Fibroblast of the conjunctiva (primary cell): ENCODE measurements around the gene DPH1.

Source experiments
- DNase-seq: peaks from one replicate; pipeline ENCODE4 v3.0.0-alpha.2; 2010; ENCODE audit warnings: low read depth

The DPH1 gene

GRCh38 chr17:2027528-2028233, 2.3 kb upstream of the DPH1 start:
- no peak for DNase-seq

DNA sequence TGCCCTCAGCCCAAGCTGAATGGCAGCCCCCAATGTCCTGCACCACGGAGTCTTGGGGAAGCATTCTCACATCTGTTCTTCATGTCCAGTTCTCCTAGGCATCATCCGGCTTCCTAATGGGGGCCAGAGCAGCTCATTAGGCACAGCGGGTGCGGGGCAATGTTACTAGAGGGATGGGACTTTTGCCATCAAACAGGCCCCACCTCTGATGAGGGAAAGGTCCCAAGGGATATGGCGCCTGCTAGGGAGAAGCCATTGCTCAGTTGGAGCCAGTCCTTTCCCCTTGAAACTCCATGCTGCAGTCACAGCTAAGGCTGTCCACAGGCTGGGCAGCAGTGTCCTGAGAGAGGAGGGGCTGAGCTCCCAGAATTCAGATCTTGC, 1.7 kb upstream of the DPH1 start:
- no peak for DNase-seq

DNA sequence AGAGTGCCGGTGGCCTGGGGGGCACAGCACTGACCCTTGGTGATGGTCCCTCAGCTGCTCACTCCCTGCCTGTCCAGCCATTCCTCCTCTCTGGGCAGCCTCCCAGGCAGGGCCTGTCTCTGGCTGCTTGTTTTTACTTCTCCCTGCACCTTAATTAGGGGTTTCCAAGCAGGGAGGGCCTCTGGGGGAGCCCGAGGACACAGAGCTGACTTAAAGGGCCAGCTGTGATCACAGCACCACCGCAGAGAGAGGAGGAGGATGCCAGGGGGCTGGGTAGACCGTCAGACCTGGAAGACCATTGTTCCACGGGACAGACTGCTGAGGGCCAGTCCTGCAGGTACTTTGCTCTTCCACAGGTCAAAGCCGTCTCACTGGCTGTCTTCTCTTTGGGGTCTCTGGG, 1.2 kb upstream of the DPH1 start:
- no peak for DNase-seq

- DNase-seq, result peak; percentile 87
These were observed 818 bp downstream of the DPH1 start for GRCh38 chr17:2030779-2031163.

DNA sequence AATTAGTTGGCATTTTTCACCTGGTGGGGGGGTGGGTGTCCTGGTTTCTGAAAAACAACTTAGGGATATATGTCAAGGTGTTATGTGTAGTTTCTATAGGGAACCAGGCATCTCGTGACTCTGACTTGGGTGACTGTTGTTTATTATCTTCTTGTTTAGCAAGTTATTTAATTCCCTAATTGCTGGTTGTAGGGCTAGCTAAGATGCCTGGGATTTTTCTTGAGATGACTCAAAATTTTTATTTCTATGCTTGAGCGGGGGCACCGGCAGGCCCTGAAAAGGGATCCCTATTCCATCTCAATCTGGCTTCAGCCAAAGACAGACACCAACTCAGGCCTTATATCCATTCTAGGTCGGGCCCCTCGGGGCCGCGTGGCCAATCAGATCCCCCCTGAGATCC, 3.2 kb downstream of the DPH1 start:
- no peak for DNase-seq

DNA sequence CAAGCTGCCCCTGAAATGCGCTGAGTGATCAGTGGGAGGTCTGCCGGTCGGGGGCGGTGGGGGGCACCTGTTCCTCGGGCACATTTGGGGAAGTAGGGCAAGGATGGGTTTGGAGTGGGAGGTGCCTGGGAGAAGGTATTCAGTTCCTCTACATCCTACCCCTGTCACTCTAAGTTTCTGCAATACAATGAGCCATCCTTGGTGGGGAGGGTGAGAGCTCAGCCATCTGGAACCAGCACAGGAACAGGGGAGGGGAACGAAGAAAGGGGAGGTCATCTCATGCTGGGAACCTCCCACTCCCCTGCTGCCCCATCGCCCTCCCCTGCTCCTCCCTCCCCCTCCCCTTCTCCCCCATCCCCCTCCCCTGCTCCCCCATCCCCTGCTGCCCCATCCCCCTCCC, 4.2 kb downstream of the DPH1 start:
- DNase-seq, result no peak

DNA sequence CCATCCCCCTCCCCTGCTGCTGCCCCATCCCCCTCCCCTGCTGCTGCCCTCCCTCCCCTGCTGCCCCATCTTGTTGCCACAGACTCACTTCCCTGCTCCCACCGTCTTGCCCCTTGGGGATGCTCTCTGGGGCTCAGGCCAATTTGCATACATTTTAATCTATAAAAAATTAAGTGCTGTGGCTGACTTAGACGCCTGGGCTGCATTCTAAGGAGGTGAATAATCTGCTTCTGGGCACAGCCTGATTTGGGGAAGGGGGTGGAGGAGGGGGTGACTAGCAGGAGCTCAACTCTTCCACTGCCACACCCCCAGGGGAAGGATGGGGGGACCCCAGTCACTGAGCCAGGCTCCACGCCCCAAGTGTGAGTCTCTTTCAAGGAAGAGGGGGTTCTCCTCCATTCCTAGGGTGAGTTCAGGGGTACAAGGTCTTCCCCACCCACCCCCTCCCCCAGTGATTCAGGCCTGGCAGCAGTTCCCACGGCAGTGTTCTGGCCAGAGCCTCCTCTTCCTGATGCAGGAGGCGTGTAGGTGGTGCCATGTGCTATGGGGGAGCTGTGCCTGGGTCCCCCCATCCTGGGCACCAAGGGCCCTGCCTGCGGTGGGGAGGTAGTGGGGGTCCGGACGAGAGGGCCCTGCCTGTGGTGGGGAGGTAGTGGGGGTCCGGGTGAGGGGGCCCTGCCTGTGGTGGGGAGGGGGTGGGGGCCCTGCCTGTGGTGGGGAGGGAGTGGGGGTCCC, 5.0 kb downstream of the DPH1 start:
- peak; percentile 77 for DNase-seq

- no peak for DNase-seq
These were observed 5.9 kb downstream of the DPH1 start for GRCh38 chr17:2035541-2036488.

GRCh38 chr17:2037155-2037554, 7.2 kb downstream of the DPH1 start:
- DNase-seq, result no peak

- DNase-seq, result no peak
These were observed 10.4 kb downstream of the DPH1 start for GRCh38 chr17:2040219-2040827.

DNA sequence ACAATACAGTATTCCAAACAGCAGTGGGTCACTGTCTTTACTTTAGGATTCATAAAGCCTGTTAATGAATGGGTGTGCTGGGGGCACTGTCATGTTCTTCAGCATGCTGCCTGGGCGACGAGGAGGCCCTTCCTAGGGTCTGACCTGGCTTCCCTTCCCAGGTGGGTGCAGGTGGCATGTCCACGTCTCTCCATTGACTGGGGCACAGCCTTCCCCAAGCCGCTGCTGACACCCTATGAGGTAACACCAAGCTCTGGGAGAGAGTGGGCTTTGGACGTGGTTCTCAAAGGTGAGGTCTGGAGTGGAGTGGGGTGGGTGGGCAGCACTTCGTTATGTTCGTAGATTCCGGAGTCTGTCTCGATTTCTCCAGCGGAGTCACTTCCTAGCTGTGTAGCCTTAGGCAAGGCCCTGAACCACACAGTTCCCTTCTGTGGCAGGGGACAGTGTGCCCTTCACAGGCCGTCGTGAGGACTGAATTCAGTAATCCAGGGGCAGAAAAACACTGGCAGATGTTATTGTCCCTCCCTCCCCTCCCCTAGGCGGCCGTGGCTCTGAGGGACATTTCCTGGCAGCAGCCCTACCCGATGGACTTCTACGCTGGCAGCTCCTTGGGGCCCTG, 11.1 kb downstream of the DPH1 start:
- no peak for DNase-seq

GRCh38 chr17:2041561-2042389, 11.8 kb downstream of the DPH1 start, which contains the start of gene OVCA2:
OVCA2 (plus strand) TSS chr17:2042022; CDS start chr17:2042048, 26 bp downstream.
- DNase-seq, result peak; percentile 90

DNA sequence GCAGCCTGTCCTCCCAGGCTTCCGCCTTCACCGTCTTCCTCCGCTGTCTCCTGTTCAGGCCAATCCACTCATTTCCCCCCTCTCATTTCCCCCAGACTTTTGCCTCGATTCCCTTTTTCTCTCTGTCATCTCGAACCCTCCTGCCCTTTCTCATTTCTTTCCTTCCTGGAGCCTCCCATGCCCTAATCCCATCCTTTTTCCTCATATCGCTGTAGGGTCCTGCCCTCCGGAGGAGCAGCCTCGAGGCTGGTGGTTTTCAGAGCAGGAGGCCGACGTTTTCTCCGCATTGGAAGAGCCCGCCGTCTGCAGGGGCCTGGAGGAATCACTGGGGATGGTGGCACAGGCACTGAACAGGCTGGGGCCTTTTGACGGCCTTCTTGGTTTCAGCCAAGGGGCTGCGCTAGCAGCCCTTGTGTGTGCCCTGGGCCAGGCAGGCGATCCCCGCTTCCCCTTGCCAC, 12.5 kb downstream of the DPH1 start:
- no peak for DNase-seq

DNA sequence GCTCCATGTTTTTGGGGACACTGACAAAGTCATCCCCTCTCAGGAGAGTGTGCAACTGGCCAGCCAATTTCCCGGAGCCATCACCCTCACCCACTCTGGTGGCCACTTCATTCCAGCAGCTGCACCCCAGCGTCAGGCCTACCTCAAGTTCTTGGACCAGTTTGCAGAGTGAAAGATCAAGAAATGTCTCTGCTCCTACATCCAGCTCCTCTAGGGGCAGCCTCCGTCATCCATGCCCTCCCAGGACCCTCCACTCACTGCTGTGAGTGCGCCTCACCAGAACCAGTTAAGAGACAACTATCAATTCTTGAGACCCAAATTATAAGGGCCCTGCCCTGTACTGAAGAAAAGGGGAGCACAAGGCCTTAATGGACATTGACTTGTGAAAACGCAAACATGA, 13.0 kb downstream of the DPH1 start:
- DNase-seq, result no peak

GRCh38 chr17:2043785-2044184, 13.8 kb downstream of the DPH1 start:
- no peak for DNase-seq

- DNase-seq, result no peak
These were observed 14.4 kb downstream of the DPH1 start for GRCh38 chr17:2044263-2044894.

GRCh38 chr17:2047590-2047989, 17.6 kb downstream of the DPH1 start:
- DNase-seq, result no peak

DNA sequence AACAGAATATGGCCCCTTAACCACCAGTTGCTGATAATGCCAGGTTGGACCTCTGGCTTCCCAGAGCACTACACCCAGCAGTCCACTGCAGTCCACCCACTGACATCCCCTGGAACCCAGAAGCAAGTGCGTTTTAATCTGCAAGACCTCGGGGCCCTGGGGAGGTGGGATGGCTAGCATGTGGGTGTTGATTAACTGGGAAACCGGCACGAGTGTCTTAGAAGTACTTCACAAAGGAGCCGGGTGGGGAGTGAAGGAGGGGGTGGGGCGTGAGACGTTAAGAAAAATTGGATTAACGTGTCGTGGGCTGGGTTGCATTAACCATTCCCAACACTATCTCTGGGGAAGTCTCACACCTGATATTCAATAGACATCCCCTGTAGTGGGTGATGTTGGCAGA, 18.9 kb downstream of the DPH1 start:
- no peak for DNase-seq

GRCh38 chr17:2049333-2050299, 19.7 kb downstream of the DPH1 start:
- no peak for DNase-seq
